Esophagus muscularis mucosa (tissue), 4 donors: ENCODE data around the gene SYNJ2.

ENCODE experiments used
- CTCF ChIP-seq, 3 experiments: fragments of 200-600 bp in 2 of 3; fragments of 450-650 bp in 1 of 3; sonication (generic) in 2 of 3; IDR thresholded peaks; one replicate each; pipeline ENCODE4 v1.5.1; 2017 to 2019; ENCODE audit warnings: antibody characterized with exemption in 3 of 3, mild to moderate bottlenecking in 2 of 3, moderate library complexity in 1 of 3
- EP300 ChIP-seq: sonication (generic); formaldehyde crosslinking; IDR thresholded peaks from one replicate; pipeline ENCODE4 v1.6.1; 2017; ENCODE audit warnings: antibody characterized with exemption
- POLR2A ChIP-seq: fragments of 450-650 bp; IDR thresholded peaks from one replicate; pipeline ENCODE4 v1.6.1; 2017; ENCODE audit warnings: antibody characterized with exemption, moderate library complexity, mild to moderate bottlenecking, low read depth

DNA sequence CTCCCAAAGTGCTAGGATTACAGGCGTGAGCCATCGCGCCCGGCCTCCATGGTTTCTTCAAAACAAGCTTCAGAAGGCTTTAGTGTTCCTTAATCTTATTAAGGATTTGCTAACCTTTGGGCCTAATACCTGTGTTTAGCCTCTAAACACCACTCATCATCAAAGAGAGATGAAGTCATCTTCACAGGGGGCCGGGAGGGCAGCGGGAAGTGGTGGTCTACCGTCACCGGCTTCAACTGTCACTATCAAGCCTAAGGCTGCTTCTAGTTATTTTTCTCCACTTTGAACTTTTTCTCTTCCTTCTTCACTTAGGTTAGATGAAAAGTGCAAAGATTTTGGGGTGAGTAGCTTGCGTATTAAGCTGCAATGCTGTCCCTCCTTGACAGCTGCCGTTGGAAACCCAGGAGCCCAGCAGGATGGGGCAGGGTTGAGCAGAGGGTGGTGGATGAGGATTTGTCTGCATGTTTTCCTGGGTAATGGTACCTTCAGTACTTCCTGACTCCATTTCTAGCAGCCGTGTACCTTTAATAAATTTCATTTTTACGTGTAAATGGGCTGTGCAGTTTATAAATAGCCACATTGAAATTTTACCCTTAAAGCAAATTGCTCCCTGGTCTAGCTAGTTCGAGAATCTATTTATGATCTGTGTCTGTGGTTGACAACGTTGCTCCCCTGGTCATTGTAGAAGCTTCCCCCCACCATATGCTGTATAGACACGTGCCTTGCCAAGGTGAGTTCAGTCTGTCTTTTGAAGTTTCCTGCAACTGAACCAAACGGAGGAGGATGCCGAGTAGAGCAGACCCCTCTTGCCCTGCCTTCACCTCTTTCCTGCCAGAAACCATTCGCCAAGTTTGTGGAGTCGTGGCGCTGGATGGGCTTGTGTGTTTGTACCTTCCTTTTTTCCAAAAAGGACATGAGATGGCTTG lies 64.8 kb downstream of the SYNJ2 start:
- TF ChIP-seq POLR2A (no peak), CTCF (IDR thresholded peaks at IDR 0.05) (no peak), EP300 (no peak)
